ENCODE results near the gene BRF1. TPM values are rescaled to one million over a fixed set of nuclear protein-coding genes. Genes with fewer than 3 reads are reported as not detected.
A peak's percentile ranks its signal among the peaks of the same experiment; 100 is the strongest.
"Not testable (repeated sequence)": the region's sequence is repeated elsewhere in the genome, so short reads cannot be mapped to it uniquely, and the experiment has no call there.

Gene BRF1
- polyA plus RNA-seq, 1 of the 3 experiments (the other 2 are of a cell fraction) = 15.7 TPM

GRCh38 chr14:105301915-105302249 is 1.1 kb upstream of the BRF1 start:
- WGBS (ENCODE audit: low lambda C conversion rate) = 93% methylated on average over 11 of the region's 11 CpGs
- not testable (repeated sequence) for H3K4me1 ChIP-seq (ENCODE audit: control insufficient read depth in 1 of 2, insufficient read depth in 2 of 2, low read depth in 1 of 2, low read length in 1 of 2); H3K36me3 ChIP-seq (replicated peaks in 1 of 2; ENCODE audit: control insufficient read depth in 1 of 2, insufficient read depth in 2 of 2, low read length in 1 of 2); DNase-seq; H3K27ac ChIP-seq (ENCODE audit: low read depth in 2 of 2, low read length in 1 of 2); H2AFZ ChIP-seq (ENCODE audit: low read depth); H3K9ac ChIP-seq; H3F3A ChIP-seq (replicated peaks; ENCODE audit: insufficient read depth); H3K9me2 ChIP-seq; H3K27me3 ChIP-seq (ENCODE audit: insufficient read depth); H3K9me3 ChIP-seq
- H3K79me2 ChIP-seq (ENCODE audit: insufficient read depth) = peaks cover 33% of the 10 kb centered on the region
- H3K4me3 ChIP-seq (ENCODE audit: low read depth in 2 of 2, low read length in 1 of 2) = peak overlapping the region; percentile 68 to 85; a peak in 3 of 4 replicates
- ChIA-PET POLR2A (interaction anchor here (1.8 kb wide), 1 partner anchor 12 kb away, joined by 4 read pairs; the partner anchor contains the start of gene PACS2), CTCF (interaction anchor here (1.1 to 2.0 kb wide), 3 partner anchors 14 to 179 kb away, joined by 3 to 5 read pairs (median 4); no protein-coding TSS in a partner anchor)
- peak overlapping the region; percentile 76 for H3K4me2 ChIP-seq
- peaks cover 14% of the 10 kb centered on the region; the same call in 1 of the 2 replicates for H4K20me1 ChIP-seq (ENCODE audit: insufficient read depth)

GRCh38 chr14:105301103-105301914 is 508 bp upstream of the BRF1 start:
- DNase-seq = peak; percentile 99
- Histone ChIP-seq H4K20me1 (ENCODE audit: insufficient read depth) (peaks cover 14% of the 10 kb centered on the region; the same call in 1 of the 2 replicates), H3K27ac (ENCODE audit: low read depth in 2 of 2, low read length in 1 of 2) (peak overlapping the region; percentile 90 to 92), H3K27me3 (ENCODE audit: insufficient read depth) (no peaks in the 10 kb centered on the region), H3K79me2 (ENCODE audit: insufficient read depth) (peaks cover 39% of the 10 kb centered on the region), H3K4me1 (ENCODE audit: control insufficient read depth in 1 of 2, insufficient read depth in 2 of 2, low read depth in 1 of 2, low read length in 1 of 2) (peaks cover 0 to 3% of the 10 kb centered on the region in 2 experiments; a peak in 1 of 4 replicates), H3K4me2 (peak overlapping the region; percentile 76), H3K36me3 (replicated peaks in 1 of 2; ENCODE audit: control insufficient read depth in 1 of 2, insufficient read depth in 2 of 2, low read length in 1 of 2) (no peaks in the 10 kb centered on the region), H3K4me3 (ENCODE audit: low read depth in 2 of 2, low read length in 1 of 2) (peak overlapping the region; percentile 68 to 85), H3F3A (replicated peaks; ENCODE audit: insufficient read depth) (peaks cover 3% of the 10 kb centered on the region), H3K9me3 (no peaks in the 10 kb centered on the region), H2AFZ (ENCODE audit: low read depth) (peak overlapping the region; percentile 75), H3K9ac (peak overlapping the region; percentile 81), H3K9me2 (no peaks in the 10 kb centered on the region)
- TF ChIP-seq MEF2A (IDR thresholded peaks at IDR 0.05; ENCODE audit: borderline replicate concordance, low read depth) (no peak), POLR2AphosphoS5 (IDR thresholded peaks at IDR 0.05; ENCODE audit: low read depth, low read length) (peak; percentile 84), FOXJ3 (CRISPR knock-in tag; IDR thresholded peaks at IDR 0.05) (no peak), USF1 (IDR thresholded peaks at IDR 0.05; ENCODE audit: borderline replicate concordance, low read depth) (no peak), RCOR1 (IDR thresholded peaks at IDR 0.05; ENCODE audit: low read length) (no peak), PBX3 (IDR thresholded peaks at IDR 0.05) (no peak), NRF1 (IDR thresholded peaks at IDR 0.05; ENCODE audit: low read depth, low read length) (peak; percentile 10; the same call in 1 of the 2 replicates), RAD21 (IDR thresholded peaks at IDR 0.05; ENCODE audit: low read length) (no peak)
- TF ChIP-seq, protein P1, sequence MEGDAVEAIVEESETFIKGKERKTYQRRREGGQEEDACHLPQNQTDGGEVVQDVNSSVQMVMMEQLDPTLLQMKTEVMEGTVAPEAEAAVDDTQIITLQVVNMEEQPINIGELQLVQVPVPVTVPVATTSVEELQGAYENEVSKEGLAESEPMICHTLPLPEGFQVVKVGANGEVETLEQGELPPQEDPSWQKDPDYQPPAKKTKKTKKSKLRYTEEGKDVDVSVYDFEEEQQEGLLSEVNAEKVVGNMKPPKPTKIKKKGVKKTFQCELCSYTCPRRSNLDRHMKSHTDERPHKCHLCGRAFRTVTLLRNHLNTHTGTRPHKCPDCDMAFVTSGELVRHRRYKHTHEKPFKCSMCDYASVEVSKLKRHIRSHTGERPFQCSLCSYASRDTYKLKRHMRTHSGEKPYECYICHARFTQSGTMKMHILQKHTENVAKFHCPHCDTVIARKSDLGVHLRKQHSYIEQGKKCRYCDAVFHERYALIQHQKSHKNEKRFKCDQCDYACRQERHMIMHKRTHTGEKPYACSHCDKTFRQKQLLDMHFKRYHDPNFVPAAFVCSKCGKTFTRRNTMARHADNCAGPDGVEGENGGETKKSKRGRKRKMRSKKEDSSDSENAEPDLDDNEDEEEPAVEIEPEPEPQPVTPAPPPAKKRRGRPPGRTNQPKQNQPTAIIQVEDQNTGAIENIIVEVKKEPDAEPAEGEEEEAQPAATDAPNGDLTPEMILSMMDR (IDR thresholded peaks at IDR 0.05) = no peak
- TF ChIP-seq, protein P2, sequence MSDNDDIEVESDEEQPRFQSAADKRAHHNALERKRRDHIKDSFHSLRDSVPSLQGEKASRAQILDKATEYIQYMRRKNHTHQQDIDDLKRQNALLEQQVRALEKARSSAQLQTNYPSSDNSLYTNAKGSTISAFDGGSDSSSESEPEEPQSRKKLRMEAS (IDR thresholded peaks at IDR 0.05; ENCODE audit: low read depth) = peak; percentile 45; the same call in 1 of the 2 replicates
- TF ChIP-seq, protein P3, sequence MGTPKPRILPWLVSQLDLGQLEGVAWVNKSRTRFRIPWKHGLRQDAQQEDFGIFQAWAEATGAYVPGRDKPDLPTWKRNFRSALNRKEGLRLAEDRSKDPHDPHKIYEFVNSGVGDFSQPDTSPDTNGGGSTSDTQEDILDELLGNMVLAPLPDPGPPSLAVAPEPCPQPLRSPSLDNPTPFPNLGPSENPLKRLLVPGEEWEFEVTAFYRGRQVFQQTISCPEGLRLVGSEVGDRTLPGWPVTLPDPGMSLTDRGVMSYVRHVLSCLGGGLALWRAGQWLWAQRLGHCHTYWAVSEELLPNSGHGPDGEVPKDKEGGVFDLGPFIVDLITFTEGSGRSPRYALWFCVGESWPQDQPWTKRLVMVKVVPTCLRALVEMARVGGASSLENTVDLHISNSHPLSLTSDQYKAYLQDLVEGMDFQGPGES (IDR thresholded peaks at IDR 0.05; ENCODE audit: low read depth, low read length) = no peak
- ChIA-PET CTCF (interaction anchor here (1.0 to 2.0 kb wide), 8 partner anchors 13 to 189 kb away, joined by 3 to 6 read pairs (median 4); partner anchors contain the start of gene PACS2), POLR2A (interaction anchor here (0.8 to 1.9 kb wide), 8 partner anchors 9 to 180 kb away, joined by 3 to 17 read pairs (median 4); partner anchors contain the start of gene PACS2)
- 16% methylated on average over 27 of the region's 65 CpGs for WGBS (ENCODE audit: low lambda C conversion rate)

Data from SK-N-SH (cell line).